K562 (cell line): ENCODE results near the gene NDUFB3. TPM values are rescaled to one million over a fixed set of nuclear protein-coding genes. Genes with fewer than 3 reads are reported as not detected.
A peak's percentile ranks its signal among the peaks of the same experiment; 100 is the strongest.

Experiments used
- CBFA2T2 ChIP-seq: fragments of 450-650 bp; conservative IDR thresholded peaks from 2 replicates; pipeline ENCODE4 v1.6.1; 2017; ENCODE audit warnings: mild to moderate bottlenecking
- CCNT2 ChIP-seq: IDR thresholded peaks from 2 replicates; pipeline ENCODE4 v1.6.1; 2011; ENCODE audit warnings: borderline replicate concordance, low read depth, mild to moderate bottlenecking, moderate library complexity, mixed read lengths, low read length; ENCODE audit not compliant: insufficient read length; ENCODE audit errors: extremely low read depth
- CHD1 ChIP-seq: fragments of 200-600 bp; sonication (generic); IDR thresholded peaks from one replicate; pipeline ENCODE4 v1.6.1; 2012; ENCODE audit warnings: mild to moderate bottlenecking, moderate library complexity, low read length, inconsistent platforms
- CXXC5 ChIP-seq: fragments of 250-450 bp; sonication (Bioruptor Pico); IDR thresholded peaks from 2 replicates; pipeline ENCODE4 v1.8.0; 2022; ENCODE audit warnings: inconsistent platforms, mild to moderate bottlenecking, moderate library complexity
- ELF1 ChIP-seq: fragments of 200-800 bp; sonication (Bioruptor generic); IDR thresholded peaks from 2 replicates; pipeline ENCODE4 v1.6.1; 2016; ENCODE audit warnings: missing genetic modification characterization, missing compliant biosample characterization
- ESRRA ChIP-seq: fragments of 450-650 bp; IDR thresholded peaks from 2 replicates; pipeline ENCODE4 v1.6.1; 2014; ENCODE audit warnings: low read depth, mild to moderate bottlenecking, moderate library complexity, borderline replicate concordance
- FOXA3 ChIP-seq, 2 experiments: fragments of 450-650 bp in 1 of 2; sonication (generic) in 1 of 2; formaldehyde crosslinking; IDR thresholded peaks in 1 of 2; conservative IDR thresholded peaks in 1 of 2; 2 replicates each; pipeline versions ENCODE4 v1.4.0 to v1.8.0; 2020 to 2022; ENCODE audit warnings: mild to moderate bottlenecking in 2 of 2, missing genetic modification reagents in 1 of 2
- LEF1 ChIP-seq: fragments of 450-650 bp; IDR thresholded peaks from 2 replicates; pipeline ENCODE4 v1.6.1; 2016; ENCODE audit warnings: mild to moderate bottlenecking
- MIER1 ChIP-seq: fragments of 450-650 bp; IDR thresholded peaks from 2 replicates; pipeline ENCODE4 v1.6.1; 2016; ENCODE audit warnings: antibody characterized with exemption, mild to moderate bottlenecking, low read depth
- NCOA4 ChIP-seq: fragments of 450-650 bp; IDR thresholded peaks from 2 replicates; pipeline ENCODE4 v1.6.1; 2018; ENCODE audit warnings: mild to moderate bottlenecking; ENCODE audit not compliant: partially characterized antibody
- PHF8 ChIP-seq: fragments of 200-600 bp; sonication (generic); IDR thresholded peaks from 2 replicates; pipeline ENCODE4 v1.6.1; 2012; ENCODE audit warnings: mixed run types, mild to moderate bottlenecking, inconsistent platforms, low read length, moderate library complexity, borderline replicate concordance
- POLR2A ChIP-seq: fragments of 450-650 bp; conservative IDR thresholded peaks from 2 replicates; pipeline ENCODE4 v1.6.1; 2016
- POLR2AphosphoS5 ChIP-seq: IDR thresholded peaks from 2 replicates; pipeline ENCODE4 v1.6.1; 2011; ENCODE audit warnings: mild to moderate bottlenecking, low read depth, low read length, moderate library complexity; ENCODE audit not compliant: control insufficient read depth, insufficient read depth
- VEZF1 ChIP-seq: fragments of 200-800 bp; sonication (Bioruptor generic); IDR thresholded peaks from 2 replicates; pipeline ENCODE4 v1.6.1; 2017; ENCODE audit warnings: missing genetic modification characterization, missing compliant biosample characterization
- ZBTB11 ChIP-seq, 3 experiments: fragments of 200-800 bp in 1 of 3; fragments of 250-450 bp in 1 of 3; fragments of 450-650 bp in 1 of 3; sonication (Bioruptor Pico) in 1 of 3; sonication (Bioruptor generic) in 1 of 3; formaldehyde crosslinking in 1 of 3; IDR thresholded peaks; 2 replicates each; pipeline versions ENCODE4 v1.6.1 to v1.8.0; 2016 to 2022; ENCODE audit warnings: mild to moderate bottlenecking in 2 of 3, missing genetic modification characterization in 2 of 3, missing compliant biosample characterization in 1 of 3, moderate library complexity in 1 of 3
- ZFP30 ChIP-seq: fragments of 250-450 bp; sonication (Bioruptor Pico); IDR thresholded peaks from 2 replicates; pipeline ENCODE4 v1.8.0; 2022; ENCODE audit warnings: moderate library complexity, mild to moderate bottlenecking, inconsistent platforms, borderline replicate concordance
- ZFX ChIP-seq: sonication (generic); formaldehyde crosslinking; IDR thresholded peaks from 2 replicates; pipeline ENCODE4 v1.8.0; 2022; ENCODE audit warnings: mild to moderate bottlenecking, missing genetic modification reagents, moderate library complexity
- polyA plus RNA-seq, 8 experiments: library from polyadenylated mRNA; depleted of rRNA in 4 of 8; stranded (reverse) in 5 of 8; unstranded in 3 of 8; fragments of >200 nt; fragmentation: Nextera tagmentation in 2 of 8; fragmentation: Illumina TruSeq in 1 of 8; extraction: Ambion mirVana in 2 of 8; extraction: Trizol in 1 of 8; gene quantifications; 2 replicates each; pipeline versions ENCODE4 v1.2.1 to v1.2.3, GENCODE V29; 2011 to 2014; ENCODE audit warnings: inconsistent platforms in 1 of 8, missing spikeins in 1 of 8
- total RNA-seq, 7 experiments: library from RNA; depleted of rRNA in 6 of 7; stranded (reverse); fragments of >200 nt in 6 of 7; fragmentation: Illumina TruSeq in 2 of 7; extraction: Trizol in 2 of 7; gene quantifications; 2 replicates each; pipeline versions ENCODE4 v1.2.1 to v1.2.3, GENCODE V29; 2011 to 2021; ENCODE audit warnings: low replicate concordance in 1 of 7
- TF ChIP-seq, protein P1 (sequence below): fragments of 250-450 bp; sonication (Bioruptor Pico); IDR thresholded peaks from 2 replicates; pipeline ENCODE4 v1.4.0; 2020

NDUFB3 gene
- total and polyA plus RNA-seq, 9 of the 15 experiments (the other 6 are each of a cell fraction or from before 2014, with no cell fraction given): 126 to 786 (median 156) TPM

GRCh38 chr2:201116115-201116958 lies 44.5 kb downstream of the NDUFB3 start, which contains the start of gene CFLAR (continued):
- TF ChIP-seq FOXA3 (CRISPR knock-in tag; conservative IDR thresholded peaks at IDR 0.05 in 1 of 2, IDR thresholded peaks at IDR 0.05 in 1 of 2) (peak in 1 of 2 experiments; percentile 40; a peak in 1 of 4 replicates), ZFX (CRISPR knock-in tag) (peak; percentile 85), CCNT2 (peak; percentile 86), CBFA2T2 (0 out of 2 replicates have a peak, but pooled peaks have one; percentile 3), ZFP30 (CRISPR knock-in tag) (no peak), NCOA4 (no peak), CHD1 (peak; percentile 53), ZBTB11 (CRISPR knock-in tag; IDR thresholded peaks at IDR 0.05) (peak in 1 of 3 experiments; percentile 79; a peak in 2 of 6 replicates), VEZF1 (CRISPR knock-in tag) (peak; percentile 79), ELF1 (tag) (no peak; the same call in 1 of the 2 replicates), CXXC5 (peak; percentile 67), POLR2AphosphoS5 (peak; percentile 87; the same call in 1 of the 2 replicates), LEF1 (no peak), MIER1 (no peak), ESRRA (peak; percentile 45; the same call in 1 of the 2 replicates), PHF8 (peak; percentile 58; the same call in 1 of the 2 replicates), POLR2A (peak; percentile 73)
- TF ChIP-seq, protein P1, sequence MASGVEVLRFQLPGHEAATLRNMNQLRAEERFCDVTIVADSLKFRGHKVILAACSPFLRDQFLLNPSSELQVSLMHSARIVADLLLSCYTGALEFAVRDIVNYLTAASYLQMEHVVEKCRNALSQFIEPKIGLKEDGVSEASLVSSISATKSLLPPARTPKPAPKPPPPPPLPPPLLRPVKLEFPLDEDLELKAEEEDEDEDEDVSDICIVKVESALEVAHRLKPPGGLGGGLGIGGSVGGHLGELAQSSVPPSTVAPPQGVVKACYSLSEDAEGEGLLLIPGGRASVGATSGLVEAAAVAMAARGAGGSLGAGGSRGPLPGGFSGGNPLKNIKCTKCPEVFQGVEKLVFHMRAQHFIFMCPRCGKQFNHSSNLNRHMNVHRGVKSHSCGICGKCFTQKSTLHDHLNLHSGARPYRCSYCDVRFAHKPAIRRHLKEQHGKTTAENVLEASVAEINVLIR (CRISPR knock-in tag): no peak
